Mesangial cell (primary cell): ENCODE measurements around the gene RALGPS2. TPM values are rescaled to one million over a fixed set of nuclear protein-coding genes. Genes with fewer than 3 reads are reported as not detected.

Experiments used
- total RNA-seq: library from RNA; depleted of rRNA; stranded (reverse); fragments of >200 nt; gene quantifications from 2 replicates; pipeline ENCODE4 v1.2.3, GENCODE V29; 2015

The RALGPS2 gene, protein sequence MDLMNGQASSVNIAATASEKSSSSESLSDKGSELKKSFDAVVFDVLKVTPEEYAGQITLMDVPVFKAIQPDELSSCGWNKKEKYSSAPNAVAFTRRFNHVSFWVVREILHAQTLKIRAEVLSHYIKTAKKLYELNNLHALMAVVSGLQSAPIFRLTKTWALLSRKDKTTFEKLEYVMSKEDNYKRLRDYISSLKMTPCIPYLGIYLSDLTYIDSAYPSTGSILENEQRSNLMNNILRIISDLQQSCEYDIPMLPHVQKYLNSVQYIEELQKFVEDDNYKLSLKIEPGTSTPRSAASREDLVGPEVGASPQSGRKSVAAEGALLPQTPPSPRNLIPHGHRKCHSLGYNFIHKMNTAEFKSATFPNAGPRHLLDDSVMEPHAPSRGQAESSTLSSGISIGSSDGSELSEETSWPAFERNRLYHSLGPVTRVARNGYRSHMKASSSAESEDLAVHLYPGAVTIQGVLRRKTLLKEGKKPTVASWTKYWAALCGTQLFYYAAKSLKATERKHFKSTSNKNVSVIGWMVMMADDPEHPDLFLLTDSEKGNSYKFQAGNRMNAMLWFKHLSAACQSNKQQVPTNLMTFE
- total RNA-seq: 16.1 and 18.1 TPM in 2 replicates

DNA sequence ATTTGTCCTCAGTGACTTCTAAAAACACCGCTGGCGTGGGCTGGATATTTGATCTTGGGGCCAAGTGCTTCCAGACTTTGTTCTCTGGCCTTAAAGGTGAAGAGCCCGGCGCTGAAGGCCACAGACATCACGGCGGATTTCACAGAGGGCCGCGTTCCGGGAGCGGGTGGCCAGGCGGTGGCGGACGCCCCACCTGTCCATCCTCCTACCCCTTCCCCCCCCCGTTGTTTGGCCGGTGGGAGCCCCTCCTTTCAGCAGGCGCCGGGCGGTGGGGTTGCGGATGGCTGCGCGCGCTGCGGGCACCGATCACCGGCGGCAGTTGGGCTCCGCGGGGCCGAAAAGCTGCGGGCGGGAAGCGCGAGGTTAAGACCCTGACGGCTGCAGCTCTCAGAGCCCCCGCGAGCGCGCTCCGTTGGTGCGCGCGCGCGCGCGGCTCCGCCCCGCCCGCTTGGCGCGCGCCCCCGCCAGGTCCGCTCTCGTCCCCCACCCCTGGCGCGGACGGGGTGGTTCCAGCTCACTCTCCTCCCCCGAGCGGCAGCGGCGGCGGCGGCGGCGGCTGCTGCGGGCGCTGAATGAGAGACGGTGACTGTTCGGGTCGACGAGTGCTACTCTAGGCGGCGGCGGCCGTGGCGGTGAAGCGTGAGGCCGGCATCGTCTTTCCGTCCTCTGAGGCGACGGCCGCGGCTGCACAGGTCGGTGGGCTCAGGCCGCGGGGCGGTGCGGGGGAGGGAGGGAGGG lies at the start of gene RALGPS2:
Gene RALGPS2 (plus strand): TSS at position 517 of the 738 bp plus-strand sequence. CDS start 51,521 bp downstream, outside the sequence.

DNA sequence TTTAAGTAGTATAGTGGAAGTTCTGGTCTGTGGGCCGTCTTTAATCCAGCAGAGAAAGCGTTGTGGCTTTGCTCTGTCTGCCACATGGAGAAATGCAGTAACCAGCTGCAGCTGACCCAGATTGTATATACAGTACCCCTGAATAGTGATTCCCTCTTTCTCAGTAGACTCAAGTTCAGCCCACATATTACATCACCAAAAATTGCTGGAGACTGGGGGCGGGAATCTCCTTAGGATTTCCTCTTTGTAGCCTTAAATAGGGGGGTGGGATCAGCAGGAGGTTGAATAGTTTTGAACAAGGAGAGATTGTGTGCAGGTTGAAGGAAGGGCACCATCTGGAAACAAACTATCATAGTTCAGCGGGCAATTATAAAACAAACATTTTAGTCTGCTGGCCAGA lies 145.9 kb downstream of the RALGPS2 start, which contains the start of gene ANGPTL1:
Gene ANGPTL1 (minus strand): TSS at position 134 of the 400 bp plus-strand sequence. CDS start 5,301 bp downstream, outside the sequence.

Other genes starting within 250 kb of the RALGPS2 start
- gene CLEC20A, start 228.3 kb upstream of the RALGPS2 start, total RNA-seq: 0.13 and 0.33 TPM in 2 replicates
- gene TEX35, start 212.1 kb upstream of the RALGPS2 start, total RNA-seq: not detected in 2 replicates
- gene ANGPTL1, start 145.8 kb downstream of the RALGPS2 start, total RNA-seq: not detected in 2 replicates